Smooth muscle cell (in vitro differentiated cells): ENCODE results near the gene ITGA11. TPM values are rescaled to one million over a fixed set of nuclear protein-coding genes. Genes with fewer than 3 reads are reported as not detected.

ENCODE experiments used
- DNase-seq: peaks from one replicate; lab custom pipeline; 2025; ENCODE audit not compliant: unreplicated experiment; lab: John Stamatoyannopoulos, UW
- H2AFZ ChIP-seq: fragments of 200-600 bp; sonication (generic); 2 replicates; pipeline ENCODE4 v1.6.0; 2016; ENCODE audit warnings: antibody characterized with exemption, low read depth, mild to moderate bottlenecking
- H3F3A ChIP-seq: fragments of 200-600 bp; sonication (generic); 2 replicates; pipeline ENCODE4 v1.6.0; 2017; ENCODE audit warnings: antibody characterized with exemption, low read depth
- H3K27ac ChIP-seq: fragments of 200-600 bp; sonication (generic); 2 replicates; pipeline ENCODE4 v1.5.1; 2016; ENCODE audit warnings: low read depth, mild to moderate bottlenecking
- H3K27me3 ChIP-seq: fragments of 200-600 bp; sonication (generic); 2 replicates; pipeline ENCODE4 v1.6.1; 2016; ENCODE audit warnings: low read depth, mild to moderate bottlenecking
- H3K36me3 ChIP-seq: fragments of 200-600 bp; sonication (generic); 2 replicates; pipeline ENCODE4 v1.5.1; 2016; ENCODE audit warnings: low read depth
- H3K4me1 ChIP-seq: fragments of 200-600 bp; sonication (generic); 2 replicates; pipeline ENCODE4 v1.5.1; 2016; ENCODE audit warnings: low read depth
- H3K4me2 ChIP-seq: fragments of 200-600 bp; sonication (generic); 2 replicates; pipeline ENCODE4 v1.6.0; 2016; ENCODE audit warnings: mild to moderate bottlenecking
- H3K4me3 ChIP-seq: fragments of 200-600 bp; sonication (generic); 2 replicates; pipeline ENCODE4 v1.5.1; 2016; ENCODE audit warnings: mild to moderate bottlenecking
- H3K79me2 ChIP-seq: fragments of 200-600 bp; sonication (generic); 2 replicates; pipeline ENCODE4 v1.6.0; 2016; ENCODE audit warnings: low read depth, mild to moderate bottlenecking
- H3K9ac ChIP-seq: fragments of 200-600 bp; sonication (generic); 2 replicates; pipeline ENCODE4 v1.6.0; 2016; ENCODE audit warnings: low read depth
- H3K9me3 ChIP-seq: fragments of 200-600 bp; sonication (generic); replicated peaks from 2 replicates; pipeline ENCODE4 v1.5.1; 2016; ENCODE audit warnings: low read depth
- H4K20me1 ChIP-seq: fragments of 200-600 bp; sonication (generic); 2 replicates; pipeline ENCODE4 v1.6.0; 2016; ENCODE audit warnings: low read depth
- CTCF ChIP-seq: fragments of 200-600 bp; sonication (generic); IDR thresholded peaks from 2 replicates; pipeline ENCODE4 v1.5.1; 2017; ENCODE audit warnings: borderline replicate concordance, mild to moderate bottlenecking, antibody characterized with exemption; ENCODE audit not compliant: insufficient read depth, poor library complexity, severe bottlenecking
- WGBS: methylation state at CpG from one replicate; pipeline ENCODE4 v1.1.7; 2016; ENCODE audit warnings: low lambda C conversion rate; 5-methylcytosine and 5-hydroxymethylcytosine counted together
- polyA plus RNA-seq: library from polyadenylated mRNA; unstranded; fragments of >200 nt; fragmentation: Nextera tagmentation; extraction: Ambion mirVana; gene quantifications from 2 replicates; pipeline ENCODE4 v1.2.1, GENCODE V29; 2016
- total RNA-seq: library from RNA; depleted of rRNA; stranded (reverse); fragments of >200 nt; gene quantifications from 2 replicates; pipeline ENCODE4 v1.2.3, GENCODE V29; 2014

ITGA11 gene
- total and polyA plus RNA-seq, 2 experiments from 2014 or later, result 87.8 to 133 TPM

DNA sequence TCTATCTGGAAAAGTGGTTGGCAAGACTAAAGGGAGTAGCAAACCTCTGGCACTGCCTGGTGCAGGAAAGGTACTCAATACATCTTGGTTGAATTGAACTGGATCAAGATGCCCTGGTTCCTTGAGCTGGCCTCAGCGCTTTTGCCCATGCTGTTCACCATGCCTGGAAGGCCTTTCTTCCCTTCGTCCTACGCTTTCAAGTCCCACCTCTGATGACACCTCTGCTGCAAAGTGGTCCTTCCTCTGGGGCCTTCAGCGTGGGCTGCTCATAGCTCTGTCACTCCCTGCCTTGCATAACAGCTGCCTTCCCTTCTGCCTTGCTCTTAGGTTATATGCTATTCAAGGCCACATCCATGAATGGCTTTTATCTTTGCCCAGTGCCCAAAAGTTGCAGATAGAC lies 23.0 kb downstream of the ITGA11 start:
- Histone ChIP-seq H3K4me1 (no peaks in the 10 kb centered on the region), H3K4me2 (no peak overlapping the region), H3K27me3 (no peaks in the 10 kb centered on the region), H3K9ac (no peak overlapping the region), H3F3A (peaks cover 15% of the 10 kb centered on the region), H3K79me2 (peaks cover 46% of the 10 kb centered on the region), H3K27ac (no peak overlapping the region), H3K36me3 (no peaks in the 10 kb centered on the region), H2AFZ (no peak overlapping the region), H3K4me3 (no peak overlapping the region), H4K20me1 (peaks cover 99% of the 10 kb centered on the region), H3K9me3 (no peaks in the 10 kb centered on the region)
- TF ChIP-seq CTCF, result no peak
- WGBS, result 93% methylated on average over 4 of the region's 4 CpGs
- DNase-seq, result no peak

DNA sequence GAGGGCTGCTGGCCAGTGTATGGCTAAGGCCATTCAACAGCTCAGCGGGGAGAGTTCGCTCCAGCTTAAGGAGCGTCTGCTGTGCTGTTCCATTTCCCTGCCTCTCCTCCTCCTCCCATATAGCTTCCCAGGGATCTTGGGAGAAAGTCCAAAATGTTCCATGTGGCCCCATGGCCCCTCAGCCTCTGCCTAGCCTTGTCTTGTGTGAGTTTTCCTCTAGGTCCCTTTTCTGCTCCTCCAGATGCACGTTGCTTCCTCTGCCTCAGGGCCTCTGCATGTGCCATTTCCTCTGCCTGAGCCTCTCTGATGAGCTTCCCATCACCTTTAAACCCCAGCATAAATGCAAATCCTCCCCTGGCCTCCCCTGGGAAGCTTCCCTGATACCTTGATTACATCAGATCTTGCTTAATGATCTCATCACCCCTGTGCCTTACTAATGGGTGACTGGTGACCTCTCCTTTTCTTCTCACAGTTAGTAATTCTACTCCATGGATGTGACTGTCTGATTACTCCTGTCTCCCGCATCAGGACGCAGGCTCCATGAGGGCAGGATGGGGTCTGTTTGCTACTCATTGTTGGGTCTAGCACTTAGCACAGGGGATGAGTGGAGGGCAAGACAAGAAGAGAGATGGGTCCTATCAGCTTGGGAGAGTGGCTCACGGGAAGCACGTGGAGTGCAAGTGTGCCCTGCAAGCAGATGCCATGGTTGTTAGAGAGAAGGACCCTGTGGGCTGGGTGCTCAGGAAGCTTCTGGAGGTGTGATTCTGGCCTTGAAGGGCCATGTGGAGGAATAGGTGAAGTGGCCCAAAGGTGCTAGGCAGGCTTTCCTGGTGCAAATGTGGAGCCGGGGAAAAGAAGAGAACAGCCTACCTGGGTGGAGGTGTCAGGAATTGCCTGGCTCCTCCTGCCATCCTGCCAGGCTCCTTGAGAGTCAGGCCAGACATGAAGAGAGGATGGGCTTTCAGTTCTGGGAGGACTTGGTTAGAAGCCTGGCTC lies 23.8 kb downstream of the ITGA11 start:
- Histone ChIP-seq H3F3A (peaks cover 15% of the 10 kb centered on the region), H3K79me2 (peaks cover 40% of the 10 kb centered on the region), H3K27me3 (no peaks in the 10 kb centered on the region), H2AFZ (no peak overlapping the region), H3K4me1 (no peaks in the 10 kb centered on the region), H3K36me3 (no peaks in the 10 kb centered on the region), H3K4me2 (no peak overlapping the region), H4K20me1 (peaks cover 99% of the 10 kb centered on the region), H3K4me3 (no peak overlapping the region), H3K27ac (no peak overlapping the region), H3K9me3 (no peaks in the 10 kb centered on the region), H3K9ac (no peak overlapping the region)
- 96% methylated on average over 9 of the region's 9 CpGs for WGBS
- no peak for DNase-seq
- TF ChIP-seq CTCF, result no peak

- H3K36me3 ChIP-seq, result no peaks in the 10 kb centered on the region
- no peak for TF ChIP-seq CTCF
- H3K4me1 ChIP-seq, result no peaks in the 10 kb centered on the region
- no peak overlapping the region for H3K4me3 ChIP-seq
- H3K9ac ChIP-seq, result no peak overlapping the region
- no peak overlapping the region for H3K4me2 ChIP-seq
- H3K9me3 ChIP-seq, result no peaks in the 10 kb centered on the region
- H2AFZ ChIP-seq, result no peak overlapping the region
- H3F3A ChIP-seq, result peaks cover 15% of the 10 kb centered on the region
- H4K20me1 ChIP-seq, result peaks cover 100% of the 10 kb centered on the region
- DNase-seq, result no peak
- H3K27ac ChIP-seq, result no peak overlapping the region
- 87% methylated on average over 9 of the region's 9 CpGs for WGBS
- H3K79me2 ChIP-seq, result peaks cover 34% of the 10 kb centered on the region
- no peaks in the 10 kb centered on the region for H3K27me3 ChIP-seq
Measured at GRCh38 chr15:68407141-68407885, 24.6 kb downstream of the ITGA11 start.
